CD4-positive, alpha-beta T cell treated with Interleukin-15 for 1 hour (primary cell): ENCODE results near the gene SETBP1.

ENCODE experiments used
- DNase-seq: peaks from one replicate; pipeline ENCODE4 v3.0.0-alpha.2; 2020

The SETBP1 gene

DNA sequence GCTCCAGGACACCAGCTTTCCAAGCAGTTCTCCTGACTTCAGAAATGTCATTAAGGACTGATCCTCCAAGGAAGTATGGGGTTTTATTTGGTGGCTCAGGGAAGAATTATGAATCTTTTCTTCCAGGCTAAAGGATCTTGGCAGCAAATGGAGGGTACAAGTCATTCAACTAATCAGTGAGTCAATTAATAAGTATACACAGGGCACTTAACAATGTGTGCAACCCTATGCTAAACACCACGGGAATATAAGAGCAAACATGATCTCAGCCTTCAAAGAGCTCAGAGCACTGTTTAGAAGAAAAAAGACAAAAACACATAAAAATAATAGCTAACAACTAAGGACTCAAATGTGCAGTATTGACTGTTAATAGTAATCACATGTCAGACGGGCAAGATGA is 234.5 kb downstream of the SETBP1 start:
- no peak for DNase-seq

DNA sequence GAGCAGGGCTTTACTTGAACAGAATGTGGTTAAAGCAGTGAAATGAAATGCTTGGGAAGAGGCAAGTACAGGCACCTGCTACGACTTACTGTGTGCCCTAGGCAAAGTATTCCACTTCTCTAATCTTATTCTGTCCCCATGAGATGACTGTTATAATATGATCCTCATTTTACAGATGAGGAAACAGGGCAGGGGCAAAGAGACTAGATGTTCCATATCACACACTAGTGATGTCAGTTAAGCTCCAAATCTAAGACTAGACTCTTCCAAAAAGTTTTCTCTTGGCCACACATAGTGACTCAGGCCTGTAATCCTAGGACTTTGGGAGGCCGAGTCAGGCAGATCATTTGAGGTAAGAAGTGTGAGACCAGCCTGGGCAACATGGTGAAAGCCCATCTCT is 235.0 kb downstream of the SETBP1 start:
- no peak for DNase-seq

DNA sequence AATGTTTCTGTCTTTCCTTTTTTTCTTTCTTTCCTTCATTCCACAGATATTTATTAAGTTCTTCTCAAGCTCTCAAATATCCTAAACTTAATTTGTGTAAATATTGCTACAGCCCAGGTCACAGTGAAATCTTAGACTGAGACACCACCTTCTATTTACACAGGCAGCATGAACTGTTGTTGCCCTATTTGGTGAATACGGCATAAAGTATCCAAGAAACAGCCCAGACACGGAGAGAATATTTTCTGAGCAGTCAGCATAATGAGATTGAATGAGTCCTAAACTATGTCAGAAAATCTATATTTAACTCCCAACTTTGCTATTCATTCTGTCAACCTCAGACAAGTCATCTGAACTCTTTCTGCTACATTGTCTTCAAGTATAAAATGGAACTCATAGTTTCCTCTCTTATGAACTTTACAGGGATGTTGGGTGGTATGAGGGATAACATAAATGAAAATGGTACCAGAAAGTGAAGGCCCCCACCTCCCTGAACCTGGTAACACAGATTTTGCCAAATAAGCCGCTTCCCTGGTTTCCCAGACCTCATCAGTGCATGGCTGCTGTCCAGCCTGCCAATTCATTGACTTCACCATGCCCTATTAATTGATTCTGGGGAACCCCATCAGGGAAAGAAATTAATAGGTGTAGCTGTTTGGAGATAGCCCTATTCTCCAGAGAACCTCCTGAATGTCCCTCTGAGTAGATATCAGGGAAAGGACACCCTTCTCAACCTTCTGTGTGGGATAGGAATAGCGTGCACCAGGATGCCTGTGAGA is 235.9 kb downstream of the SETBP1 start:
- DNase-seq = no peak

DNA sequence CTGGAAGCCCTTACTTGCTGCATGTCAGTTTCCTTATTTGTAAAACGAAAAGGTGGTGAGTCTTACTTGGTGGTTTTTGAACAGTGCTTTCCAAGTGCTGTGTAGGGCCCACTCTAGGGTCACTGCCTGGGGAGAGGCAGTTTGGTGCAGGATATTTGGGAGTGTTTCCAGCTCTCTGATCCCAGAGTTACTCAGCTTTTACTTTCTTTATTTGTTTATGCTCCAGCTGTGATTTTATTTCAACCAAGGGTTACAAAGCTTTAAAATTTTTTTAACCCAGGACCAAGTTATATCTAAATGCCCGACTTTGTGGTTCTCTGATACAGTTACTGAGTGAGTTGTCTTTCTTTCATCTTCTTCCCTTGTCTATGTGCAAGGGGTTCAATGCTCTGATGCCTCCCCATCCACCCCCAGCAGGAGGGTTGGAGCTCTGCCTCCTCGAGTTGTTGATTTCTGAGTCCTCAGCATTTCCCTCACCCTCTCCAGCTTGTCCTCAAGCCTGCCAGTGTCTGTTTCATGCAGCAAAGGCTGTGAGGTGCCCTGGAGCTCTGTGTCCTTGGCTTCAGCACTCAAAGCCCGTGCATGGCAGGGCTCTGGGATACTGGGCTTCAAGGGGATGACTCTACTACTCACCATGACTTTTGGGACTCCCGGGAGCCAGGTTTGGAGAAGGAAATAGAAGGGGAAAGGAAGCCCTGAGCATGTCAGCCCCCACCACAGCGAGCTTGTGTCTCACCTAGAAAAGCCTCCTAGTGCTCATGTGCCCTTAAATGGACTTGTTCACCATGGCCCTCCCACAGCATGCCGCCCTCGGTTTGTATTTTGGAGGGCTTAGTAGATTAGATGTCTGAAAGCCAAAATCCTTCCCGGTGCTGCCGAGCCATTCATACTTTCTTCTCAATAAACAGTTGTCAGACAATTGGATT is 236.8 kb downstream of the SETBP1 start:
- no peak for DNase-seq

DNA sequence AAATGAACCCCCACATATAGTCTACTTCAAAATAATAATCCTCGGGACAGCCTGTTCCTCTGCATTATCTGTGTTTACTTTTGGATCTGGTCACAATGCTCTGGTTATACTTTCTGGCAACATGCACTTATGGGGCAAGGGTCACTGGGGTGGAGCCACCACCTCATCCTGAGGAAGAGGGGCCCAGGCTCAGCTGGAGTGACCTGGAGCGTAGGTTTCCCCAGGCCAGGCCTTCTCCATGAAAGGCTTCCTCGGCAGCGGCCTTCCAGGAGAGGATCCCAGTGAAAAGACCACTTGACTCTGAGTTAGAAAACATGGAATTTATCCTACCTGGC is 237.4 kb downstream of the SETBP1 start:
- DNase-seq = no peak

DNA sequence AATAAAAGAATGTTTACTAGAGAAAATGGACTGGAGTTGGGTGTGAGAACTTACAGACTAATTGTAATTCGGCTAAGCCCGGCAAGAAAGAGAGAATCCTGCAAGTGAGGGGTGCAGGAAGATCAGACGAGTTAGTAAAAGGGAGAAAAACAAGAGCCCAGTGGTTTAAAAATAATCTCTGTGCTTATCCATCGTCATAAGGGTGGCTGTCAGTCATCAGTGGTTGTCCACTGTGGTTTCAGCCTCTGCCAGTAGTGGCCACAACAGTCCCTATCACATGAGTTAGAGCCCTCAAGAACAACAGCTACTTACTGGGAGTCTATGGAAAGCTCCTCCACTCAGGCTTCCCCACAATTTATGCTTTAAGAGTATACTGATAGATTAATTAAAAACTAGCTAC is 239.8 kb downstream of the SETBP1 start:
- DNase-seq = no peak

DNA sequence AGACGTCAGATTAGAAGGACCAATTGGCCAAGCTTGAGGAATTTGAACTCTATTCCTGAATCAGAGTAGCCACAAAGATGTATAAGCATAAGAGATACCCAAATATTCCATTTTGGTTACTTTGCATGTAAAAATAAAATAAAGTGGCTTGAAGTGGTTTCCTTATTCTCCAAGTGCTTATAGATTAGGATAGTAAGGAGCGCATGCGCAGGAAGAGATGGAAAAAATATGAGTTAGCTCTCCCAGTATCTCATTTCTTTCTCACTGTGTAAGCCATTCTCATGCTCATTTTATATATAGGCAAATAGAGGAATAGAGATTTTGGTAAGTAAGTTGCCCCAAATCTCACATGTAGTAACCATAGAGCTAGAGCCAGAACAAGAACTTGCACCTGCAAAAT is 241.3 kb downstream of the SETBP1 start:
- no peak for DNase-seq

DNA sequence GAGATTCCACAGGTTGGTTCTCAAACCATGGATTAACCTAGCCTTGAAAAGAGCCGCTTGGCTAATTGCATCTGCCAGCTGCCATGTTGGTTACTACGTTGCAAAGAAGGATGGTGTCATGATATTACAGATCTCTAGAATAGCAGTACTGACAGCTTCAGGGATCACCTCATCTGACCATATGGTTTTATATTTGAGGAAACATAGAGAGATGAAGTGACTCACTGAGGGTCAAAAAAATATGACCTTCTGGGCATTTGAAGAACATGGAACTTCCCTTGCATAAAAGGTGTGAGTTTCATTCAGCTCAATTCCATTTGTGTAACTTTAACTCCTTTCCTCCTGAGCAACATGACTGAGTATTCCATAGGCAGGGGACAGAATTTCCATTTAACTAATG is 242.3 kb downstream of the SETBP1 start:
- no peak for DNase-seq

DNA sequence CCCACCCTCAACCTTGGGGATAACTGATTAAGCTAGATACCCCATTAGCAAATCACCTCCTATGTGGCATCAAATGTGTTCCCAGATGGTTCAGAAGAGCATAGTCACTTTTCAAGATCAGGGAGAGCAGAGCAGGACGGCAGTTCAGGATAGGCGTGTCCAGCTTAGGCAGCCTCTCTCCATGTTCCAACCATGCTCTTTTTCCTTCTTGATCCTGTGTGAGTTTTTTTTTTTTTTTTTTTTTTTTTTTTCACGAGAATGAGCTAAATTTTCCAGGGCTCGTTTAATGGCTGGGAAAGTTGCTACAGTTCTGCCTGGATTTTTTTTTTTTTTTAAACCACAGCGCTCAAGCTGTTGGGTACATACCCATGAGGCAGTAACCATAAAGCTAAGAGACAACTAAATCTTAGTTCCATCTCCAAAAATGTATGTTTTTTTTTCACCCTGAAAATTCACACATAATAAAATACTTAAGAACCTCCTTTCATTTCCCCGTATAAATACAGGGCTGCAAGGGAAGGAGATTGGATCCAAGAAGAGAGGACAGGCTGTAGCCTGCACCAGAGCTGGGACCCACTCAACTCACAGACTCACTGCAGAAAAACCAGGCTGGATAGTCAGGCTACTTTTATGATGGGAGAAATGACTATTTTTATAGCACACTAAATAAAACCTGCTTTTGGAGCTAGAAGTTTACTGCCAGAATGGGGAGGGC is 244.3 kb downstream of the SETBP1 start:
- DNase-seq = no peak

DNA sequence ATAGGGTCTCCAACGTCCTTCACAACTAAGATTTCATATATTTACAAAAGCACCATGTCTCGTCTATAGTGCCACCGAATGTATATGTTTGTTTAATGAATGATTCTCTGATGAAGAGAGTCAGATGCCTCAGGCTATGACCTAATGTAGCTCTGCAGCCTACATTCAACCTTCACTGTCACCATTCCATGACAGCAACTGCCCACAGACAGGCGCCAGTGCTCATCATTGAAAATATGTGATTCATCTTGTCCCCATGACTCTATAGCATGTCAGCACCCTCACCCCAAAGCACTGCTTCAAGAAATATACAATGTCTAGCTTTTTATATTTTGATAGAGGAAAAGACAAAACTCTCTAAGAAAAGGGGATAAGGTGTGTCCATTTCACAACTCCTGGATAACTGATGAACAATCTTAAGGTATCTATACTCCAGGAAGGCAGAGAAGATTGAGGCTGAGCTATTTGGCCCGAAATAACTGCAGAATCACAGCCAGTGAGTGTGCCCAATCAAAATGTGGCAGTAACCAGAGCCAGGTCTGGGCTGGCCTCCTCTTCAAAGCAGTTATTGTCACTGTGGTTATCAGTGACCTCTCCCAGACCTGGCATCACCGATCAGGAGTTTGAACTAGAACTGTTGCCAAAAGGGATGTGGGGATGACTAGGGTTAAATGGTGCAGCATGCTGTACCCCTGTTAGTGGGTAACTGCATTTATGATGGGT is 246.6 kb downstream of the SETBP1 start:
- DNase-seq = no peak

DNA sequence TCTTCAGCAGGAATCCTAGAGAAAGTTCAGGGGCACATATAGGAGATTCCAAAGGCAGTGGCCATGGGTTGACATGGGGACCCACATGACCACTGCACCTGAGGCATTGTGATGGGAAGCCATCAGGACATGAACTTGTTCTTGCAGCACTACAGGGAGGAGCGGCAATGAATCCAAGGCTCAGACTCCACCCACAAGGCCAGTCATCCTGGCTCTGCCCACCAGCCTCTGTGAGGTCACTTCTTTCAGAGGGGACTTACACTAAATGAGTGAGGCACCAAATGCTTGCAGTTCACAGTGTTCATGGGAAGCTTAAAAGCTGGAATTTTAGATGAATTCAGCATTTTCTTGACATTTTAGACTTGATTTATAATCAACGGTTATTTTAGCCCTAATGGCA is 254.2 kb downstream of the SETBP1 start:
- DNase-seq = no peak

DNA sequence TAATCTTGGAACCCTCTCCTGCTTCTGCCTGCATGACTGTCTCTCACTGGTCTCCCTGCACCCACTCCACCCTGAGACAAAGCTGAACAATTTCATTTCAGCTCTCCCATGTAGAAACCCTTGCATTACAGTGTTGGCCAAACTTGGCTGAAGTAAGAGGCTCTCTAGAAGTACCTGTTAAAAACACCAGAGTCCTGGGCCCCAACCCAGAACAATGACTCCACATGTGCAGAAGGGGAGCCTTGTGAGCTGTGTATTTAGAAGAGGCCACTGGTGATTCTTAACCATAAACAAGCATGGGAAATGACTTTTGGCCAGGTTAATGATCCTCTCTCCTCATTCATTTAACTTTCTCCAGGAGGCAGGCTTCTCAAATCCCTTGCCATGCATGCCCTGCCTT is 254.8 kb downstream of the SETBP1 start:
- no peak for DNase-seq

DNA sequence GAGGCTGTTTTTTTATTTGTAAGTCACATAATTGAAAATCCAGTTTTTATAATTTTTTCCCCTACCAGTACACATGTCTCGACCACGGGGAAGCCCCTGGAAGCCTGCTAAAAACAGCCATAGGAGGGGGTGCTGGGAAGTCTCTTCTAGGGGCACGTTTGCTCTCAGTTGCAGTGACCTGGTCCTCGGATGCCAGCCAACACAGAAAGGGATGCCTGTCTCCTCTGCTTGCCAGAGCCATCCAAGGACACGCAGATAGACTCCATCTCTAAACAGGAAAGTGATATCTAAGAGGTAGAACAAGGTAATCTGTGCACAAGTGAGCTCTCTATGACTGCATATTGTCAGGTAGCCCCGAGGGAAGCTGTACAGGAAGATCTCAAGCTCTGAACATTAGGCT is 255.8 kb downstream of the SETBP1 start:
- no peak for DNase-seq

DNA sequence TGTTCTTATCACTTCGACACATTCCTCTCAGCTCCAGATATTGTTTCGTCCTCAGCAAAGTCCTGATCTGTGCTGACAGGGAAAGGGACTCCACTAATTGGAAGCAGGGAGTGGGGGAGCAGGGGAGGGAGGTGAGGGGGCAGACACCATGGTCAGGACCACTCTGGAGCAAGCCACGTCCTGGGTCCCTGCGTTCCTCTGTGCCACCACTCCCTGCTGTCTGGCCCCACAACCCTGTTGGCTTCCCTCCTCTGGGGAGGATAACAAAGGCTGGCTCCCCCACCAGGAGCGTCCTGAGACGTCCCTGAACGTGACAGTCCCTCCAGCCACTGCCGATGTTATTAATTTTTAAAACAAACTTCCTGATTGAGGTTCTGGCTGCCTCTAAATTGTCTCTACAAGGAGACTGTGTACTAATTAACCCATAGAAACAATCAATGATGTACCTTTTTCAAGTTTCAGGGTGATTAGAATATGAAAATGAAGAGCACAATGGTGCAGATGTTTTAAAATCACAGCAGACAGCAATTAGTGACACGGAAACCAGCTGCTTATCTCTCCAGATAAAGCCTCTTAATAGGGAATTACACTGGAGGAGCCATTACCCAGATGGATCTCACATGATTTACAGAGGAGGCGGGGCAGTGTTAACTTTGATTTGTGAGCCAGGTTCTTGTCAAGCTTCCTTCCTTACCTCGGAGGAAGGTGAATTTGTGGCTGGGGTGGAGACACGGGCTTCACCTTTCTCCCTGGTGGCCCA is 257.5 kb downstream of the SETBP1 start:
- DNase-seq = no peak

DNA sequence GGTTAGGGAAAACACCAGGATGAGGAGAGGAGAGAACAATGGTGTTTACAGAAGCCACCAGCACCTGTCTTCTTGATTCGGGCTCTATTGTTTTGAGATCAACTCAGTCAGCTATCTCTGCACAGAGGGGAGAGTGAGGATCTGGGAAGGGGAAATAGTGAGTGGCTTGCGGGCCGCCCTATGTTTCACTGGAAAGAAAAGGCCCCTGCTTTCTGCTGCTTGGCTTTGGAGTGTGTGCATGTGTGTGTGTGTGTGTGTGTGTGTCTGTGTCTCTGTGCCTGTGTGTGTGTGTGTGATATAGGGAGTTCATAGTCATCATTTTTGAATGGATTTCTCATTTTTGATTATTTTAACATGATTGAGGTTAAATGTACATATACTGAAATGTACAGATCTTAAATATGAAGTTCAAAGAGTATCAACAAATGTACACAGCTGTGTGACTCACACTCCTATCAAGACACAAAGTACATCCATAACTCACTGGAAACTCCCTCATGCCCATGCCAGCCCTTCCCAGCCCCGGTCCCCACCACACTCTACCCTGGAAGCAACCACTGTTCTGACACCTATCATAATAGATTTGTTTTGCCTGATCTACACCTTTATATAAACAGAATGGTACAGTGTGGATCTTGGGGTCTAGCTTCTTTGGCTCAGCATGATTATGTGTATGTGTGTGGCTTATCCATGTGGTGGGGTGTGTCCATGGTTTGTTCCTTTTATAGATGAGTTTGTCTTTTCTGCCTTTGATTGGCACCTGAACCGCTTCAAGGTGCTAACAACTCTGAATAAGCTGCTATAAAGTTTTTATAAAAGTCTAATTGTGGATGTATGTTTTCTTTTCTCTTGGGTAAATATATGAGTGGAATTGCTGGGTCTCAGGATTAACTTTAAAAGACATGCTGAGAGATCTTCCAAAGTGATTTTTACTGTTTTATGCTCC is 258.3 kb downstream of the SETBP1 start:
- no peak for DNase-seq

DNA sequence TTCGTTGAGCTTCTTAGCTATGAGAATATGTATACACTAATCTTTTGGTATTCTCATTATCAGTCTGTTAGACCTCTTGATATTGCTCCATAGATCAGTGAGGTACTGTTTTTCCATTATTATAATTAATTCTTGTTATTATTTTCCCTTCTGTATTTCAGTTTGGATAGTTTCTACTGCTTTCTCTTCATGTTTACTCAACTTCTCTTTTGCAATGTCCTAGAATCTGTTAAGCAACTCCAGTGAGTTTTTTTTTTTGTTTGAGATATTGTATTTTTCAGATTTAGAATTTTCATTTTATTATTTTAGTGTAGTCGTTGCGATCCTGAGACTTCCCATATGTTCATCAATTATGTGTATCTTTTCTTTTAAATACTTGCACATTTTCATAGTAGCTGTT is 260.8 kb downstream of the SETBP1 start:
- no peak for DNase-seq

DNA sequence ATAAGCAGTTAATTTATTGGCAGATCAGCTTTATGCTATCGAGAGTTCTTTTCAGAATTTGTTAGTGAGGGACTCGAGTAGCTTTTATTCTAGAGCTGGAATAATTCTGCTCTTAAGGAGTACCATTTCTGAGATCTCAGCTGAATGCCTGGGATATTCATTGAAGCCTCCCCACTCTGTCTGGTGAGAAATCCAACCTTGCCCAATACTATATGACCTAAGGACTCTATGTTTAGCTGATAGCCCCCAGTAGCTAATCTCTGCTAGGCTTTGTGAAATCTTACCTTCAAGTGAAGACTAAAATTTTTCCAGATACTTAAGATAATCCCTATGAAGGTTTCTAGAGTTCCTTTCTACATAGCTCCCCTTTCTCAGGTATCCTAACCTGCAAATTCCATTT is 261.4 kb downstream of the SETBP1 start:
- DNase-seq = no peak

DNA sequence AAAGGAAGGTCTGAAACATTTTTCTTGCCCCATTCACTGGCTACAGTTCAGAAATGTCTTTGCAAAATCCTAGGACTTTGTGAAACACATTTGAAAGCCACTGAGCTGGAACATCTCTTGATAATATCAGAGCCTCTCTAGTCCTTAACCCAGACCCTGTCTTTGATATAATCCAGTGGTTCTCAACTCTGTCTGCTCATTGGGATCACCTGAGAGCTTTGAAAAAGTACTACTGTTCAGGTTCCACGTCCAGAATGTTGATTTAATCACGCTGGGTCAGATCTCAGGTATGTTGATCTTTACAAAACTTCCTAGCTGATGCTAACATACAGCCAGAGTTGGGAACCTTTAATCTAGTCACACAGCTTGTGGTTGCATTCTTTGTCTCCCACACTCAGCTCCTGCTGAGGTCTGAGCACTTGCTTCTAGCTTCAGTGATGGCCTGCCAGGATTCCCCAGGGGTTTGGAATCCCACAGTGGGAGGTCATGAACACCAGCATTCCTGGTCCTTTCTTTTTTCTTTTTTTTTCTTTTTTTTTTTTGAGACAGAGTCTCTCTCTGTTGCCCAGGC is 262.7 kb downstream of the SETBP1 start:
- DNase-seq = no peak

DNA sequence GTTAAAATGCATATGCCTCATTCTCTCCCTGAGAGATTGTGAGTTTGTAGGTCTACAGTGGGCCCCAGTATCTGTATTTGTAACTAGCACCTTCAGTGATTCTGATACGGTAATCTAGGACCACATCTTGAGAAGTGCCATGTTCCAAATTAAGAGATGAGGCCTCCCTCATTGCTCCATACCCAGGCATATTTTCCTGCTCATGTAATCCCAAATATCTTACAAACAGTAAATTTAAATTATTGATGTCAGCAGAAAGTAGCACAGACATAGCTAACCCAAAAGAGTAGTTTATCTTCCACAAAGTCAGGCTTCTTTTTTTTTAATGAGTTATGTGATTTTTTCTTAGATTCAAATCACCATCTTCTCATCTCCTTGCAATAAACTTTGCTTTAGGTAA is 263.8 kb downstream of the SETBP1 start:
- no peak for DNase-seq

DNA sequence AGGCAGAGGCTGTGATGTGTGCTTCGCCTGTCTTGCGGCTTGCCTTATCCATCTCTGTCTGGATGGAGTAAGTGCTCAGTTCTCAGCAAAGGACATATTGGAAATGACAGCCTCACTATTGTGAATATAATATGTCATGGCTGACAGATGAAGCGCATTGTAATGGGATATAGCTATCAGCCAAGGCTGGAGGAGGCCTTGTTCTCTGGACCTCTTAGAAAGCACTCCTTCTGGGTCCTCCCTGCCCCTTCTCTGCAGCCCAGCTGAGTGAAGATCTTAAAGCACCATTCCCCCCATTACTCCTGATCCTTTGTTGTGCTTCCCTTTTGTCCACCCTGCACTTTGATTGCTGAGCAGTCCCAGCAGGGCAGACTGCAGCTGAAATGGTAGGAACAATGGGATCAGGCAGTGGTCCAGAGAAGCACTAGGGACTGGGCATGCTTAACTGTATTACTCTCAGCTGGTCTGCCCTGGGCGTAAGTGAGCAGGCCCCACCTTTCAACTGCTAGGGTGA is 265.3 kb downstream of the SETBP1 start:
- no peak for DNase-seq
